HG03520 (cell line): ENCODE measurements around the gene CDA.
"Not testable (repeated sequence)": the region's sequence is repeated elsewhere in the genome, so short reads cannot be mapped to it uniquely, and the experiment has no call there.

Source experiments
- ATAC-seq: cut with Tn5 transposase; IDR thresholded peaks from one replicate; pipeline ENCODE4 v1.9.1; 2021; ENCODE audit warnings: mild to moderate bottlenecking, moderate library complexity; ENCODE audit not compliant: unreplicated experiment

CDA gene

GRCh38 chr1:20586953-20587660 is 1.8 kb upstream of the CDA start:
- ATAC-seq, result no peak

- ATAC-seq, result no peak
Measured at GRCh38 chr1:20587661-20588053, 1.2 kb upstream of the CDA start.

GRCh38 chr1:20589331-20590278 is 708 bp downstream of the CDA start:
- ATAC-seq, result no peak

- ATAC-seq, result no peak
Measured at GRCh38 chr1:20590306-20590777, 1.4 kb downstream of the CDA start.

GRCh38 chr1:20593756-20594155 is 4.9 kb downstream of the CDA start:
- ATAC-seq, result no peak

GRCh38 chr1:20594746-20595145 is 5.8 kb downstream of the CDA start:
- no peak for ATAC-seq

GRCh38 chr1:20596106-20596505 is 7.2 kb downstream of the CDA start:
- ATAC-seq, result no peak

GRCh38 chr1:20597650-20598049 is 8.8 kb downstream of the CDA start:
- no peak for ATAC-seq

- ATAC-seq, result no peak
Measured at GRCh38 chr1:20600156-20600555, 11.3 kb downstream of the CDA start.

GRCh38 chr1:20601129-20601825 is 12.4 kb downstream of the CDA start:
- no peak for ATAC-seq

- ATAC-seq, result no peak
Measured at GRCh38 chr1:20602851-20603450, 14.1 kb downstream of the CDA start.

GRCh38 chr1:20603504-20604464 is 14.9 kb downstream of the CDA start:
- no peak for ATAC-seq

GRCh38 chr1:20604678-20605077 is 15.8 kb downstream of the CDA start:
- no peak for ATAC-seq

- not testable (repeated sequence) for ATAC-seq
Measured at GRCh38 chr1:20606801-20607570, 18.1 kb downstream of the CDA start.

GRCh38 chr1:20609541-20609940 is 20.6 kb downstream of the CDA start:
- ATAC-seq, result no peak

- ATAC-seq, result no peak
Measured at GRCh38 chr1:20610970-20611369, 22.1 kb downstream of the CDA start.

GRCh38 chr1:20611652-20612051 is 22.8 kb downstream of the CDA start:
- no peak for ATAC-seq

- no peak for ATAC-seq
Measured at GRCh38 chr1:20612221-20612746, 23.4 kb downstream of the CDA start.

GRCh38 chr1:20614131-20614579 is 25.3 kb downstream of the CDA start:
- ATAC-seq, result no peak
